Testis (tissue), 2 donors: Measurements from ENCODE around the gene CLCN6.

ENCODE experiments used
- POLR2A ChIP-seq: fragments of 450-650 bp; IDR thresholded peaks from one replicate; pipeline ENCODE4 v1.6.1; 2017; ENCODE audit warnings: antibody characterized with exemption, mild to moderate bottlenecking, moderate library complexity
- TF ChIP-seq, protein P1 (sequence below), 3 experiments: fragments of 450-650 bp in 2 of 3; fragments of 200-600 bp in 1 of 3; sonication (generic) in 1 of 3; IDR thresholded peaks; one replicate each; pipeline ENCODE4 v1.5.1; 2016 to 2019; ENCODE audit warnings: antibody characterized with exemption in 3 of 3, mild to moderate bottlenecking in 2 of 3, moderate library complexity in 1 of 3

DNA sequence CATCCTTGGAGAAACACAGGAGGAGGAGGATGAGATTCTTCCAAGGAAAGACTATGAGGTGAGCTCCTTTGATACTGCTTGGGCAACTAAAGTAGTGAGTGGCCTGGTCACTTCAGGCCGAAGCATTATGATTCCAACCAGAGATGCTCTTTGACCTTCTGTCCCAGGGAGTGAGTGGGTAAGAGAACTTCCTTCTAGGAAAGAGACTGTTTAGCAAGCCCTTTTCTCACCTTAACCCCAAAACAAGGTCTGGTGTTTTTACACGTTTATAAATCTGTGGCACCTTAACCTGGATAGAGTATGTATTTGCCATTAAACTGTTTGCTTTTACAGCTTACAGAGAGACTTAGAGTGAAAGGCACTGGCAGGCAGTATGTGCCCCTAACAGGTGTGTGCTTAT is 1.1 kb downstream of the CLCN6 start:
- TF ChIP-seq, protein P1, sequence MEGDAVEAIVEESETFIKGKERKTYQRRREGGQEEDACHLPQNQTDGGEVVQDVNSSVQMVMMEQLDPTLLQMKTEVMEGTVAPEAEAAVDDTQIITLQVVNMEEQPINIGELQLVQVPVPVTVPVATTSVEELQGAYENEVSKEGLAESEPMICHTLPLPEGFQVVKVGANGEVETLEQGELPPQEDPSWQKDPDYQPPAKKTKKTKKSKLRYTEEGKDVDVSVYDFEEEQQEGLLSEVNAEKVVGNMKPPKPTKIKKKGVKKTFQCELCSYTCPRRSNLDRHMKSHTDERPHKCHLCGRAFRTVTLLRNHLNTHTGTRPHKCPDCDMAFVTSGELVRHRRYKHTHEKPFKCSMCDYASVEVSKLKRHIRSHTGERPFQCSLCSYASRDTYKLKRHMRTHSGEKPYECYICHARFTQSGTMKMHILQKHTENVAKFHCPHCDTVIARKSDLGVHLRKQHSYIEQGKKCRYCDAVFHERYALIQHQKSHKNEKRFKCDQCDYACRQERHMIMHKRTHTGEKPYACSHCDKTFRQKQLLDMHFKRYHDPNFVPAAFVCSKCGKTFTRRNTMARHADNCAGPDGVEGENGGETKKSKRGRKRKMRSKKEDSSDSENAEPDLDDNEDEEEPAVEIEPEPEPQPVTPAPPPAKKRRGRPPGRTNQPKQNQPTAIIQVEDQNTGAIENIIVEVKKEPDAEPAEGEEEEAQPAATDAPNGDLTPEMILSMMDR (IDR thresholded peaks at IDR 0.05): no peak
- no peak for TF ChIP-seq POLR2A
